DND-41 (cell line): ENCODE measurements around the gene TEX44.
A peak's percentile ranks its signal among the peaks of the same experiment; 100 is the strongest.

Source experiments
- ATAC-seq: fragments of 200-7000 bp; cut with Tn5 transposase; 3 replicates; pipeline ENCODE4 v1.9.1; 2021; ENCODE audit warnings: low read depth; ENCODE audit not compliant: insufficient read depth
- DNase-seq: peaks from one replicate; pipeline ENCODE4 v3.0.0-alpha.2; 2020
- H2AFZ ChIP-seq: 2 replicates; pipeline ENCODE4 v1.6.0; 2012; ENCODE audit warnings: low read depth, low read length
- H3K27ac ChIP-seq: 2 replicates; pipeline ENCODE4 v1.5.1; 2012; ENCODE audit warnings: low read length, inconsistent platforms
- H3K27me3 ChIP-seq: fragments of 200-600 bp; sonication (generic); 2 replicates; pipeline ENCODE4 v1.6.0; 2012; ENCODE audit warnings: low read length, mild to moderate bottlenecking, inconsistent platforms; ENCODE audit not compliant: insufficient read depth, poor library complexity
- H3K36me3 ChIP-seq: 2 replicates; pipeline ENCODE4 v1.5.1; 2012; ENCODE audit warnings: low read length, inconsistent platforms; ENCODE audit not compliant: insufficient read depth
- H3K4me1 ChIP-seq: 2 replicates; pipeline ENCODE4 v1.5.1; 2012; ENCODE audit warnings: mild to moderate bottlenecking, low read length; ENCODE audit not compliant: insufficient read depth
- H3K4me2 ChIP-seq: 2 replicates; pipeline ENCODE4 v1.6.0; 2012; ENCODE audit warnings: mild to moderate bottlenecking, moderate library complexity, low read length, inconsistent platforms; ENCODE audit not compliant: insufficient read depth
- H3K4me3 ChIP-seq, 2 experiments: fragments of 200-600 bp in 1 of 2; shearing (Covaris generic) in 1 of 2; 2 replicates each; pipeline ENCODE4 v1.5.1; 2012 to 2016; ENCODE audit warnings: inconsistent platforms in 2 of 2, low read length in 2 of 2, mild to moderate bottlenecking in 2 of 2, low read depth in 1 of 2, moderate library complexity in 1 of 2
- H3K79me2 ChIP-seq: 2 replicates; pipeline ENCODE4 v1.6.0; 2012; ENCODE audit warnings: low read length, inconsistent platforms; ENCODE audit not compliant: insufficient read depth
- H3K9ac ChIP-seq: 2 replicates; pipeline ENCODE4 v1.6.0; 2012; ENCODE audit warnings: low read depth, mild to moderate bottlenecking, inconsistent platforms, low read length, moderate library complexity
- H3K9me3 ChIP-seq: 2 replicates; pipeline ENCODE4 v1.5.1; 2012; ENCODE audit warnings: low read length, moderate library complexity, mild to moderate bottlenecking, inconsistent platforms; ENCODE audit not compliant: insufficient read depth, severe bottlenecking
- H4K20me1 ChIP-seq: 2 replicates; pipeline ENCODE4 v1.6.0; 2012; ENCODE audit warnings: low read length; ENCODE audit not compliant: insufficient read depth
- EZH2 ChIP-seq: IDR thresholded peaks from 3 replicates; pipeline ENCODE4 v1.6.1; 2012; ENCODE audit warnings: borderline replicate concordance, low read depth, mild to moderate bottlenecking, moderate library complexity, low read length, inconsistent platforms; ENCODE audit not compliant: severe bottlenecking
- TF ChIP-seq, protein P1 (sequence below): IDR thresholded peaks from 2 replicates; pipeline ENCODE4 v1.5.1; 2012; ENCODE audit warnings: borderline replicate concordance, low read length, moderate library complexity, mild to moderate bottlenecking; ENCODE audit not compliant: poor library complexity, severe bottlenecking; ENCODE audit errors: extremely low read depth

Gene TEX44

GRCh38 chr2:231604685-231605606, 12.3 kb downstream of the TEX44 start:
- DNase-seq (peak; percentile 70), ATAC-seq (peak; percentile 52)
- Histone ChIP-seq H3K27me3 (peaks cover 16% of the 10 kb centered on the region), H3K4me3 (peak overlapping the region in 1 of 2 experiments; percentile 22; a peak in 1 of 4 replicates), H3K4me2 (peak overlapping the region; percentile 57), H3K79me2 (no peaks in the 10 kb centered on the region), H3K36me3 (no peaks in the 10 kb centered on the region), H3K4me1 (peaks cover 13% of the 10 kb centered on the region), H3K9me3 (no peaks in the 10 kb centered on the region), H4K20me1 (no peaks in the 10 kb centered on the region), H2AFZ (no peak overlapping the region), H3K27ac (no peak overlapping the region), H3K9ac (no peak overlapping the region; the same call in 1 of the 2 replicates)
- TF ChIP-seq EZH2: no peak
- TF ChIP-seq, protein P1, sequence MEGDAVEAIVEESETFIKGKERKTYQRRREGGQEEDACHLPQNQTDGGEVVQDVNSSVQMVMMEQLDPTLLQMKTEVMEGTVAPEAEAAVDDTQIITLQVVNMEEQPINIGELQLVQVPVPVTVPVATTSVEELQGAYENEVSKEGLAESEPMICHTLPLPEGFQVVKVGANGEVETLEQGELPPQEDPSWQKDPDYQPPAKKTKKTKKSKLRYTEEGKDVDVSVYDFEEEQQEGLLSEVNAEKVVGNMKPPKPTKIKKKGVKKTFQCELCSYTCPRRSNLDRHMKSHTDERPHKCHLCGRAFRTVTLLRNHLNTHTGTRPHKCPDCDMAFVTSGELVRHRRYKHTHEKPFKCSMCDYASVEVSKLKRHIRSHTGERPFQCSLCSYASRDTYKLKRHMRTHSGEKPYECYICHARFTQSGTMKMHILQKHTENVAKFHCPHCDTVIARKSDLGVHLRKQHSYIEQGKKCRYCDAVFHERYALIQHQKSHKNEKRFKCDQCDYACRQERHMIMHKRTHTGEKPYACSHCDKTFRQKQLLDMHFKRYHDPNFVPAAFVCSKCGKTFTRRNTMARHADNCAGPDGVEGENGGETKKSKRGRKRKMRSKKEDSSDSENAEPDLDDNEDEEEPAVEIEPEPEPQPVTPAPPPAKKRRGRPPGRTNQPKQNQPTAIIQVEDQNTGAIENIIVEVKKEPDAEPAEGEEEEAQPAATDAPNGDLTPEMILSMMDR: no peak

- no peaks in the 10 kb centered on the region for H3K9me3 ChIP-seq
- H3K27ac ChIP-seq: no peak overlapping the region
- H3K4me2 ChIP-seq: no peak overlapping the region; the same call in 1 of the 2 replicates
- no peak overlapping the region for H3K4me3 ChIP-seq
- no peak for DNase-seq
- H3K27me3 ChIP-seq: peaks cover 16% of the 10 kb centered on the region
- H3K79me2 ChIP-seq: no peaks in the 10 kb centered on the region
- no peak for ATAC-seq
- no peak overlapping the region for H2AFZ ChIP-seq
- H4K20me1 ChIP-seq: no peaks in the 10 kb centered on the region
- TF ChIP-seq EZH2: no peak
- TF ChIP-seq, protein P1: no peak
- peaks cover 13% of the 10 kb centered on the region for H3K4me1 ChIP-seq
- H3K9ac ChIP-seq: no peak overlapping the region
- no peaks in the 10 kb centered on the region for H3K36me3 ChIP-seq
These were observed 13.0 kb downstream of the TEX44 start for GRCh38 chr2:231605607-231606091.

GRCh38 chr2:231606941-231607340, 14.3 kb downstream of the TEX44 start:
- no peak overlapping the region for H2AFZ ChIP-seq
- ATAC-seq: no peak
- no peaks in the 10 kb centered on the region for H3K36me3 ChIP-seq
- no peak overlapping the region for H3K4me3 ChIP-seq
- H3K9me3 ChIP-seq: no peaks in the 10 kb centered on the region
- no peaks in the 10 kb centered on the region for H3K79me2 ChIP-seq
- H3K27me3 ChIP-seq: peaks cover 16% of the 10 kb centered on the region
- H4K20me1 ChIP-seq: no peaks in the 10 kb centered on the region
- no peak overlapping the region for H3K27ac ChIP-seq
- no peak for TF ChIP-seq EZH2
- TF ChIP-seq, protein P1: no peak
- H3K4me1 ChIP-seq: peaks cover 17% of the 10 kb centered on the region
- no peak for DNase-seq
- H3K4me2 ChIP-seq: no peak overlapping the region
- H3K9ac ChIP-seq: no peak overlapping the region
